ENCODE results near the gene ZNF777. TPM values are rescaled to one million over a fixed set of nuclear protein-coding genes. Genes with fewer than 3 reads are reported as not detected.

Gene ZNF777
- total and polyA plus RNA-seq, 2 experiments from 2014 or later = 2.8 to 7.9 TPM

DNA sequence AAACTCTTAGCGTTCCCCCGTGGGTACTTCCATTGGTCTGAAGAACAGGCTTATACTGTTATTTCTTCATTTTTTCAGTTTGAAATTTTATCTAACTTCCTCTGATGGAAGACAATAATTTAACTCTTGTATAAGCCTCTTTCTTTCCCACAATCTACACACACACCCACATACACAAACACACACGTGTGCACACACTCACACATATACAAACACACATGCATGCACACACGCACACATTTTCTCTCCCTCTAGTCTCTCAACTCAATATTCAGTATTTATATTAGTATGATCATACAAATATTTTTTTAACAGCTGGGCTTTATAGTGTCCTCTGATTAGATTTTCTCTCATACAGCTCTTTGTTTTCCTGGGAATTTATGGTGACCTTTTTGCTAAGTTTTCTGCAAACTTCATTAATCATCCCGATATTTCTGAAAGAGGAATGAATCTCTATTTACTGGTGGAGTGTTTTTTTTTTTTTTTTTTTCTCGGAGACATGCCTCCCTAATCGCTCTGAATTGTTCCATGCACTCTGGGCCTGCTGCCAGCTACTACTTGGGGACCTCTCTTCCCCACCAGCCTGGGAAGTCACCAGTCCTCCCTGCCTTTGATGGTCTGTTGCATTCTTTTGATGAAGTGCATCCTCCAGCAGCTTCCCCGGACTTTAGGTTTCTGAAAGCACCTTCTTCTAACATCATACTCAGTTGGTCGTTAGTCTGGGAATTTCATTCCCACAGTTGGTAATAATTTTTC, 75.5 kb downstream of the ZNF777 start (continued):
- TF ChIP-seq, protein P1, sequence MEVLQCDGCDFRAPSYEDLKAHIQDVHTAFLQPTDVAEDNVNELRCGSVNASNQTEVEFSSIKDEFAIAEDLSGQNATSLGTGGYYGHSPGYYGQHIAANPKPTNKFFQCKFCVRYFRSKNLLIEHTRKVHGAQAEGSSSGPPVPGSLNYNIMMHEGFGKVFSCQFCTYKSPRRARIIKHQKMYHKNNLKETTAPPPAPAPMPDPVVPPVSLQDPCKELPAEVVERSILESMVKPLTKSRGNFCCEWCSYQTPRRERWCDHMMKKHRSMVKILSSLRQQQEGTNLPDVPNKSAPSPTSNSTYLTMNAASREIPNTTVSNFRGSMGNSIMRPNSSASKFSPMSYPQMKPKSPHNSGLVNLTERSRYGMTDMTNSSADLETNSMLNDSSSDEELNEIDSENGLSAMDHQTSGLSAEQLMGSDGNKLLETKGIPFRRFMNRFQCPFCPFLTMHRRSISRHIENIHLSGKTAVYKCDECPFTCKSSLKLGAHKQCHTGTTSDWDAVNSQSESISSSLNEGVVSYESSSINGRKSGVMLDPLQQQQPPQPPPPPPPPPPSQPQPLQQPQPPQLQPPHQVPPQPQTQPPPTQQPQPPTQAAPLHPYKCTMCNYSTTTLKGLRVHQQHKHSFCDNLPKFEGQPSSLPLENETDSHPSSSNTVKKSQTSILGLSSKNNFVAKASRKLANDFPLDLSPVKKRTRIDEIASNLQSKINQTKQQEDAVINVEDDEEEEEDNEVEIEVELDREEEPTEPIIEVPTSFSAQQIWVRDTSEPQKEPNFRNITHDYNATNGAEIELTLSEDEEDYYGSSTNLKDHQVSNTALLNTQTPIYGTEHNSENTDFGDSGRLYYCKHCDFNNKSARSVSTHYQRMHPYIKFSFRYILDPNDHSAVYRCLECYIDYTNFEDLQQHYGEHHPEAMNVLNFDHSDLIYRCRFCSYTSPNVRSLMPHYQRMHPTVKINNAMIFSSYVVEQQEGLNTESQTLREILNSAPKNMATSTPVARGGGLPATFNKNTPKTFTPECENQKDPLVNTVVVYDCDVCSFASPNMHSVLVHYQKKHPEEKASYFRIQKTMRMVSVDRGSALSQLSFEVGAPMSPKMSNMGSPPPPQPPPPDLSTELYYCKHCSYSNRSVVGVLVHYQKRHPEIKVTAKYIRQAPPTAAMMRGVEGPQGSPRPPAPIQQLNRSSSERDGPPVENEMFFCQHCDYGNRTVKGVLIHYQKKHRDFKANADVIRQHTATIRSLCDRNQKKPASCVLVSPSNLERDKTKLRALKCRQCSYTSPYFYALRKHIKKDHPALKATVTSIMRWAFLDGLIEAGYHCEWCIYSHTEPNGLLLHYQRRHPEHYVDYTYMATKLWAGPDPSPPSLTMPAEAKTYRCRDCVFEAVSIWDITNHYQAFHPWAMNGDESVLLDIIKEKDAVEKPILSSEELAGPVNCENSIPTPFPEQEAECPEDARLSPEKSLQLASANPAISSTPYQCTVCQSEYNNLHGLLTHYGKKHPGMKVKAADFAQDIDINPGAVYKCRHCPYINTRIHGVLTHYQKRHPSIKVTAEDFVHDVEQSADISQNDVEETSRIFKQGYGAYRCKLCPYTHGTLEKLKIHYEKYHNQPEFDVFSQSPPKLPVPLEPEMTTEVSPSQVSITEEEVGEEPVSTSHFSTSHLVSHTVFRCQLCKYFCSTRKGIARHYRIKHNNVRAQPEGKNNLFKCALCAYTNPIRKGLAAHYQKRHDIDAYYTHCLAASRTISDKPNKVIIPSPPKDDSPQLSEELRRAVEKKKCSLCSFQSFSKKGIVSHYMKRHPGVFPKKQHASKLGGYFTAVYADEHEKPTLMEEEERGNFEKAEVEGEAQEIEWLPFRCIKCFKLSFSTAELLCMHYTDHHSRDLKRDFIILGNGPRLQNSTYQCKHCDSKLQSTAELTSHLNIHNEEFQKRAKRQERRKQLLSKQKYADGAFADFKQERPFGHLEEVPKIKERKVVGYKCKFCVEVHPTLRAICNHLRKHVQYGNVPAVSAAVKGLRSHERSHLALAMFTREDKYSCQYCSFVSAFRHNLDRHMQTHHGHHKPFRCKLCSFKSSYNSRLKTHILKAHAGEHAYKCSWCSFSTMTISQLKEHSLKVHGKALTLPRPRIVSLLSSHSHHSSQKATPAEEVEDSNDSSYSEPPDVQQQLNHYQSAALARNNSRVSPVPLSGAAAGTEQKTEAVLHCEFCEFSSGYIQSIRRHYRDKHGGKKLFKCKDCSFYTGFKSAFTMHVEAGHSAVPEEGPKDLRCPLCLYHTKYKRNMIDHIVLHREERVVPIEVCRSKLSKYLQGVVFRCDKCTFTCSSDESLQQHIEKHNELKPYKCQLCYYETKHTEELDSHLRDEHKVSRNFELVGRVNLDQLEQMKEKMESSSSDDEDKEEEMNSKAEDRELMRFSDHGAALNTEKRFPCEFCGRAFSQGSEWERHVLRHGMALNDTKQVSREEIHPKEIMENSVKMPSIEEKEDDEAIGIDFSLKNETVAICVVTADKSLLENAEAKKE (CRISPR knock-in tag; IDR thresholded peaks at IDR 0.05) = no peak
- TF ChIP-seq CREB1 (CRISPR knock-in tag; IDR thresholded peaks at IDR 0.05; ENCODE audit: low read depth) = no peak

Other genes with a start within 250 kb of the ZNF777 start
- 18.0 and 18.9 TPM in 2 replicates for gene ZNF212, start 221.4 kb downstream of the ZNF777 start, total RNA-seq (2014; rRNA removed; shearing (Covaris generic))
- gene ZNF212, start 221.4 kb downstream of the ZNF777 start, polyA plus RNA-seq (2016; fragmentation: Nextera tagmentation; extraction: Ambion mirVana) = 8.9 and 10.8 TPM in 2 replicates
- 8.6 and 9.0 TPM in 2 replicates for gene ZNF783, start 198.9 kb downstream of the ZNF777 start, total RNA-seq (2014; rRNA removed; shearing (Covaris generic))
- gene ZNF783, start 198.9 kb downstream of the ZNF777 start, polyA plus RNA-seq (2016; fragmentation: Nextera tagmentation; extraction: Ambion mirVana) = 2.1 and 2.6 TPM in 2 replicates
- 12.9 and 18.6 TPM in 2 replicates for gene ZNF746, start 36.7 kb upstream of the ZNF777 start, total RNA-seq (2014; rRNA removed; shearing (Covaris generic))
- 10.0 and 12.9 TPM in 2 replicates for gene ZNF746, start 36.7 kb upstream of the ZNF777 start, polyA plus RNA-seq (2016; fragmentation: Nextera tagmentation; extraction: Ambion mirVana)

All from GM23338 (cell line).